Activated T-helper 17 cell treated with anti-CD3 and anti-CD28 coated beads, Interleukin-2, amount 50 U/mL, for 72 hours (primary cell): Measurements from ENCODE around the gene AGPAT2. TPM values are rescaled to one million over a fixed set of nuclear protein-coding genes. Genes with fewer than 3 reads are reported as not detected.
"Not testable (repeated sequence)": the region's sequence is repeated elsewhere in the genome, so short reads cannot be mapped to it uniquely, and the experiment has no call there.

Experiments
- ATAC-seq: fragments of 150-1000 bp; cut with Tn5 transposase; replicated peaks from 2 replicates; pipeline ENCODE4 v1.10.0; 2021; ENCODE audit warnings: mild to moderate bottlenecking, moderate library complexity
- H3K27ac Mint-ChIP-seq: one replicate; pipeline ENCODE4 v1.8.0; 2022; ENCODE audit warnings: mixed read lengths
- H3K27me3 Mint-ChIP-seq: one replicate; pipeline ENCODE4 v1.8.0; 2022; ENCODE audit warnings: mixed read lengths
- H3K36me3 Mint-ChIP-seq: one replicate; pipeline ENCODE4 v1.8.0; 2022; ENCODE audit warnings: low read depth, mild to moderate bottlenecking, mixed read lengths
- H3K4me1 Mint-ChIP-seq: one replicate; pipeline ENCODE4 v1.8.0; 2022; ENCODE audit warnings: mixed read lengths
- H3K4me3 Mint-ChIP-seq: one replicate; pipeline ENCODE4 v1.8.0; 2022; ENCODE audit warnings: mild to moderate bottlenecking, mixed read lengths
- H3K9me3 Mint-ChIP-seq: one replicate; pipeline ENCODE4 v1.8.0; 2022; ENCODE audit warnings: mixed read lengths
- total RNA-seq, 2 donors: library from RNA; stranded (reverse); gene quantifications; one replicate each; pipeline ENCODE4 v1.2.3, GENCODE V29; 2022

Gene AGPAT2
- total RNA-seq, 2 donors from 2014 or later, result 14.6 to 15.6 TPM

- Mint-ChIP-seq H3K27me3 (peaks cover 12% of the 10 kb centered on the region), H3K4me1 (no peaks in the 10 kb centered on the region), H3K9me3 (no peaks in the 10 kb centered on the region), H3K36me3 (no peaks in the 10 kb centered on the region), H3K27ac (no peak overlapping the region), H3K4me3 (no peak overlapping the region)
- ATAC-seq, result no peak
These were observed 26.3 kb upstream of the AGPAT2 start for GRCh38 chr9:136713550-136713949.

- Mint-ChIP-seq H3K9me3 (no peaks in the 10 kb centered on the region), H3K36me3 (no peaks in the 10 kb centered on the region), H3K4me3 (no peak overlapping the region), H3K27ac (no peak overlapping the region), H3K27me3 (peaks cover 16% of the 10 kb centered on the region), H3K4me1 (no peaks in the 10 kb centered on the region)
- no peak for ATAC-seq
These were observed 25.7 kb upstream of the AGPAT2 start for GRCh38 chr9:136712690-136713544.

DNA sequence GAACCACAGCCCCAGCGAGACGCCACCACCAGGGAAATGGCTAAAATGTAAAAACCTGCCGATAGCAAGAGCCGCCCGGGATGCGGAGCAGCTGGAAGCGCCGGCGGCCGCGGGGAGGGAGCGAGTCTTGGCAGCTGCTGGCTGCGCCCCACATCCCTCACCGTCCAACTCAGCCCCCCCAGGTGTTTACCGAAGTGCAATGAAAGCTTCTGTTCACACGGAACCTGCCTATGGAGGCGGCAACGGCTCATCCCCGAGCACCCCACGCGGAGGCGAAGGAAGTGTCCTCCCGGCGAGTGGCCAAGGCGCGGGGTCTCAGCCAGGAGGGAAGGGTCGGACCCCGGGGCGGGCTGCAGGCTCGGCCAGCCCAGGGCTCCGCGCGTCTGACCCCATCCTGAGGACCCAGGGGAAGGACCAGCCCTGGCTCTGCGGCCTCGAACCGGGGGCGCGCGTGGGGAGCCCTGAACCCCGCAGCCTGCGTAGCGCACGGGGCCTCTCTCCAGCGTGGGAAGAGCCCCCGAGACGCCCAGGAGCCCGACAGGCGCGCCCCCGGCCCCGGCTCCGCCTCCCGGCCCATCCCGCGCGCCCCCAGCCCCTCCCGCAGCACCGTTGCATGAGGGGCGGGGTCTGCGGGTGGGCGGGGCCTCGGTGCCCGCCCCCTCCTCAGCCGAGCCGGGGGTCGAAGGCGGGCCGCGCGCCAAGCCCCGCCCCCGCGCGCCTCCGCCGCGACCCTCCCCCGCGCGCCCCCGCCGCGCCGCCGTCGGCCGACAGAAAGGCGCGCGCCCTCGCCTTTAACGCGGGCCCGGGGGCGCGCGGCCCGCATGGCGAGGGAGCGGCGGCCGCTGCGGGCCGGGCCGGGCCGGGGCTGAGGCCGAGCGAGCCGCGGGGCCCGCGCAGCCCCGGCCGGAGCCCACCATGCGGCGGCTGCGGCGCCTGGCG lies 24.8 kb upstream of the AGPAT2 start, which contains the start of gene DIPK1B:
Gene DIPK1B (plus strand): TSS at position 822 of the 939 bp plus-strand sequence. CDS start 94 bp downstream, at position 916.
- no peak for ATAC-seq
- peaks cover 16% of the 10 kb centered on the region for H3K27me3 Mint-ChIP-seq
- no peaks in the 10 kb centered on the region for H3K36me3 Mint-ChIP-seq
- no peak within 1 kb of the TSS for H3K27ac Mint-ChIP-seq
- H3K9me3 Mint-ChIP-seq, result no peaks in the 10 kb centered on the region
- peak within 1 kb of the TSS; percentile 44 for H3K4me3 Mint-ChIP-seq
- no peaks in the 10 kb centered on the region for H3K4me1 Mint-ChIP-seq

- not testable (repeated sequence) for H3K27ac Mint-ChIP-seq, H3K36me3 Mint-ChIP-seq, ATAC-seq, H3K9me3 Mint-ChIP-seq, H3K4me1 Mint-ChIP-seq
- Mint-ChIP-seq H3K27me3 (peaks cover 16% of the 10 kb centered on the region), H3K4me3 (peak overlapping the region; percentile 44)
These were observed 24.0 kb upstream of the AGPAT2 start for GRCh38 chr9:136711219-136711648.

- Mint-ChIP-seq H3K27ac (no peak overlapping the region), H3K27me3 (peaks cover 11% of the 10 kb centered on the region), H3K9me3 (no peaks in the 10 kb centered on the region), H3K36me3 (no peaks in the 10 kb centered on the region), H3K4me1 (no peaks in the 10 kb centered on the region), H3K4me3 (no peak overlapping the region)
- no peak for ATAC-seq
These were observed 23.3 kb upstream of the AGPAT2 start for GRCh38 chr9:136710543-136710942.

GRCh38 chr9:136709454-136710109 lies 22.3 kb upstream of the AGPAT2 start:
- H3K9me3 Mint-ChIP-seq, result no peaks in the 10 kb centered on the region
- ATAC-seq, result no peak

GRCh38 chr9:136707849-136708517 lies 20.7 kb upstream of the AGPAT2 start:
- Mint-ChIP-seq H3K4me3 (no peak overlapping the region), H3K27me3 (peaks cover 11% of the 10 kb centered on the region), H3K4me1 (no peaks in the 10 kb centered on the region), H3K9me3 (no peaks in the 10 kb centered on the region), H3K36me3 (no peaks in the 10 kb centered on the region), H3K27ac (no peak overlapping the region)
- no peak for ATAC-seq

More at GRCh38 chr9:136709454-136710109, 22.3 kb upstream of the AGPAT2 start:
- Mint-ChIP-seq H3K4me3 (no peak overlapping the region), H3K4me1 (no peaks in the 10 kb centered on the region), H3K27me3 (peaks cover 11% of the 10 kb centered on the region), H3K36me3 (no peaks in the 10 kb centered on the region), H3K27ac (no peak overlapping the region)

- no peak for ATAC-seq
- Mint-ChIP-seq H3K4me3 (no peak overlapping the region), H3K36me3 (no peaks in the 10 kb centered on the region), H3K27ac (no peak overlapping the region), H3K4me1 (no peaks in the 10 kb centered on the region), H3K9me3 (no peaks in the 10 kb centered on the region), H3K27me3 (peaks cover 11% of the 10 kb centered on the region)
These were observed 19.8 kb upstream of the AGPAT2 start for GRCh38 chr9:136707011-136707410.

DNA sequence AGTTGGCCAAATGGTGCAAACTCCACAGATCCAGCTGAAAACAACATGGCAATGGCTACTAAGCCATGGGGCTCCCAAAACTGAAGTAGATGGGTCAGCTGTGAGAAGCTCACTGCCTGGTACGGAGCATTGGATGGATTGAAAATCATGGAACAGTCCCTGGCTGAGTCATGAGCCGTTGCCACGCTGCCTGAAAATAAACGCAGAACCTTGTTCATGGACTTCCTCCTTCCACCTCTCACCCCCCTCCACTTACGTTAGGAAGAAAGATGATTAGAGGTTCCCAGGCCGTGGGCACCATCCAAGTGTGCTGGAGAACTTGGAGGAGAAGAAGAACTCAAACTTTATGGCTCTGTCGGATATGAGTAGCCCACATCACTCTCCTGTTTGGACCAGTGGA lies 18.3 kb upstream of the AGPAT2 start:
- no peaks in the 10 kb centered on the region for H3K36me3 Mint-ChIP-seq
- peaks cover 7% of the 10 kb centered on the region for H3K27me3 Mint-ChIP-seq
- no peak overlapping the region for H3K4me3 Mint-ChIP-seq
- no peak for ATAC-seq
- no peaks in the 10 kb centered on the region for H3K9me3 Mint-ChIP-seq
- H3K4me1 Mint-ChIP-seq, result peaks cover 4% of the 10 kb centered on the region
- H3K27ac Mint-ChIP-seq, result no peak overlapping the region

DNA sequence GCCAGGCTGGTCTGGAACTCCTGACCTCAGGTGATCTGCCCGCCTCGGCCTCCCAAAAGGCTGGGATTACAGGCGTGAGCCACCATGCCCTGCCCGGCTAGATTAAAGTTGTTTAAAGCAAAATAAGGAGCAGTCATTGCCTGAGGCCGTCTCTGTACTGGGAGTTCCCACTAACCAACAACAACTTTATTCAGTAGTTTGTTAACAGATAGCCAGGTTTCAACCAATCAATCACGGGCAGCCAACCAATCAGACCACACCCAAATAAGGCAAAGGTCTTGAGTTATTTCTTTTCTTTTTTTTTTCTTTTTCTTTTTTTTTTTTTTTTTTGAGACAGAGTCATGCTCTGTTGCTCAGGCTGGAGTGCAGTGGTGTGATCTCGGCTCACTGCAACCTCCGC lies 17.5 kb upstream of the AGPAT2 start:
- H3K27me3 Mint-ChIP-seq, H3K36me3 Mint-ChIP-seq, H3K4me1 Mint-ChIP-seq, H3K9me3 Mint-ChIP-seq, H3K27ac Mint-ChIP-seq, ATAC-seq, H3K4me3 Mint-ChIP-seq: not testable (repeated sequence)

DNA sequence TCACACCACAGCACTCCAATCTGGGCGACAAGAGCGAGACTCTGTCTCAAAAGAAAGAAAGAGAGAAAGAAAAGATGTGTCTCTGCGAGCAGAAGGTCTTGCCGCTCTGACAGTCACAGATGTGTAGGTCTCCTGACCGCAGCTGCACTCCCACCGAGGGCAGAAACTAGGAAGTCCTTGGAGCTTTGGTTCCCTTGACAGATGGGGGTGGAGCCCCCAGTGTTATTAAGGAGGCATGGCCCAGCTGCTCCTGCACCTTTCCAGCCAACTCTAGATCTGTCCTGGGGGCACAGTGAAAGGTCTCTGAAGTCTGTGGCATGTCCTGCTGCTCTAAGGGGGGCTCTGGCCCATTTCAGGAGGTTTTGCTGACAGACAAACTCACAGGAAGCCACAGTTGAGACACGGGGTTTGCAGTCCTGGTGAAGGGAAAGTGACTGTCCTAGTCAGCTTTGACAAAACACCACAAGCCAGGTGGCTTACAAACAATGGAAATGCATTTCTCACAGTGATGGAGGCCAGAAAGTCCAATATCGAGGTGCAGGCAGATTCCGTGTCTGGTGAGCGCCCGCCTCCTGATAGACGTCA lies 16.1 kb upstream of the AGPAT2 start:
- H3K9me3 Mint-ChIP-seq, result no peaks in the 10 kb centered on the region
- H3K27ac Mint-ChIP-seq, result no peak overlapping the region

DNA sequence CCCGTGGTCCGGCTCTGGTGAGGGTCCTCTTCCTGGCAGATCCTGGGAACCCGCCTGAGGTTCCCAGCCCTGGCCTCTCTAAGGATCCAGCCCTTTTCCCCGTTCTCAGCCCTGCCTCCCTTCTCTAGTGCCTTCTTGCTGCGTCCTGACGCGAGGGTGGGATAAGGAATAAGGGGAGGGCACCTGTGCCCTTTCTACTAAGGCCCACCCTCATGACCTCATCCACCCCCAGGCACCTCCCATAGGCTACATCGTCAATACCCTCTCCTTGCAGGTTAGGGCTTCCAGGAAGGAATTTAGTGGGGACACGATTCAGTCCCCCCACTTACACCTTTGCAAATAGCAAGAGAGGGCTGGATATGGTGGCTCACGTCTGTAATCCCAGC lies 14.4 kb upstream of the AGPAT2 start:
- H3K36me3 Mint-ChIP-seq, result no peaks in the 10 kb centered on the region
- H3K27ac Mint-ChIP-seq, result peak overlapping the region; percentile 62
- peaks cover 4% of the 10 kb centered on the region for H3K27me3 Mint-ChIP-seq
- H3K4me3 Mint-ChIP-seq, result peak overlapping the region; percentile 77
- ATAC-seq, result no peak
- no peaks in the 10 kb centered on the region for H3K9me3 Mint-ChIP-seq
- H3K4me1 Mint-ChIP-seq, result peaks cover 4% of the 10 kb centered on the region

More for the DNA sequence above, 16.1 kb upstream of the AGPAT2 start:
- Mint-ChIP-seq H3K4me3 (no peak overlapping the region), H3K36me3 (no peaks in the 10 kb centered on the region), H3K27me3 (peaks cover 4% of the 10 kb centered on the region), H3K4me1 (peaks cover 4% of the 10 kb centered on the region)
- ATAC-seq, result no peak

- ATAC-seq, result peak; percentile 98
- H3K27ac Mint-ChIP-seq, result peak overlapping the region; percentile 62
- H3K9me3 Mint-ChIP-seq, result no peaks in the 10 kb centered on the region
- H3K27me3 Mint-ChIP-seq, result peaks cover 4% of the 10 kb centered on the region
- no peaks in the 10 kb centered on the region for H3K36me3 Mint-ChIP-seq
- peaks cover 4% of the 10 kb centered on the region for H3K4me1 Mint-ChIP-seq
- H3K4me3 Mint-ChIP-seq, result peak overlapping the region; percentile 77
These were observed 13.9 kb upstream of the AGPAT2 start for GRCh38 chr9:136700959-136701667.
